OCI-M2 (cell line): ENCODE results near the gene KHDC4.

Experiments
- DNase-seq: peaks from one replicate; lab custom pipeline; 2025; ENCODE audit not compliant: unreplicated experiment; lab: John Stamatoyannopoulos, UW

KHDC4 gene

DNA sequence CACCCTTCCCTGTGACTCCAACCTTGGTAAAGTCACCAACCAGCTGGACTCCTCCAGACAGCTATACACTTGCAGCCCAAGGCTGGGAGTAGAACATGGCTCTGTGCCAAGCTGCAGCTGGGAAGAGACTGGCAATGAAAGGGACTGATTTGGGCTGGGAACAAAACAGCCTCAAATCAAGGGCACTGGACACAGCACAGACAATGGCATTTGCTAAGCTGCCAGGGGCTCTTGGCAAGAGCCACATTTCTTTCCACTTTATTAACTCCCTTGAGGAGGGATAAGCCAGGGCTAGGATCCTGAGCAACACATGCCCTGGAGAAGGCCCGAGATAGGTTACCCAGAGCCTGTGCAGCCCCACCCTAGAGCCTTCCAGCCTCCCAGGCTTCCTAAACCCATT lies 62.8 kb downstream of the KHDC4 start:
- DNase-seq = no peak

DNA sequence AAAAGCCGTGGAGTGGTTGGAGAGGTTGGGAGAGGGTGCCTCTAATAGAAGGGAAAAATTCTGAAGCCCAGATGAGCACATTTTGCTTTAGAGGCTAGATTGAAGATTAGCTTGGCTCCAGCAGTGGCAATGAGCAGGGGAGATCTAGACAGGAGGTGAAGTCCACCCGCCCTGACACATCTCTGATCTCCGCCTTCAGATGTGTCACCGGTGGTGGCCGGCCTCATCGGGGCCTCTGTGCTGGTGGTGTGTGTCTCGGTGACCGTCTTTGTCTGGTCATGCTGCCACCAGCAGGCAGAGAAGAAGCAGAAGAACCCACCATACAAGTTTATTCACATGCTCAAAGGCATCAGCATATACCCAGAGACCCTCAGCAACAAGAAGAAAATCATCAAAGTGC lies 66.4 kb downstream of the KHDC4 start:
- DNase-seq = no peak

DNA sequence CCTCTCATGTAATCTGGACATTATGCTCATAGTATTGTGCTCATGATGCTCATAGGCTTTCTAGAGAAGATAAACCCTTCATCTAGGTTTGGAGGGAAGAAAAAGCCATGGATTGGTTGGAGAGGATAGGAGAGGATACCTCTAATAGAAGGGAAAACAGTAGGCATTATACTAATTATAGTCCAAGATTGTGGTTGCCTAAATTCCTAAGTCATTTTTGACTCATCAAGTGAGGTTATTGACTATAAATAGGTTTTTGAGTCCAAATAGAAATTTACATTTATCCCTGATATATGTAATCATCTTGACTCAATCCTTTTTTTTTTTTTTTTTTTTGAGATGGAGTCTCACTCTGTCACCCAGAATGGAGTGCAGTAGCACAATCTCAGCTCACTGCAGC lies 69.8 kb downstream of the KHDC4 start:
- DNase-seq = no peak
